Epithelial cell of proximal tubule (primary cell): ENCODE data around the gene RNF157. TPM values are rescaled to one million over a fixed set of nuclear protein-coding genes. Genes with fewer than 3 reads are reported as not detected.
"Not testable (repeated sequence)": the region's sequence is repeated elsewhere in the genome, so short reads cannot be mapped to it uniquely, and the experiment has no call there.

Experiments used
- DNase-seq: peaks from one replicate; pipeline ENCODE4 v3.0.0-alpha.2; 2011; ENCODE audit warnings: low read depth
- H3K4me3 ChIP-seq: 2 replicates; pipeline ENCODE4 v1.5.1; 2011; ENCODE audit warnings: low read depth, mild to moderate bottlenecking, low read length
- CTCF ChIP-seq: conservative IDR thresholded peaks from 2 replicates; pipeline ENCODE4 v1.5.1; 2012; ENCODE audit warnings: low read depth, mild to moderate bottlenecking, low read length
- total RNA-seq: library from RNA; depleted of rRNA; stranded (reverse); fragments of >200 nt; gene quantifications from 2 replicates; pipeline ENCODE4 v1.2.3, GENCODE V29; 2015

The RNF157 gene
- total RNA-seq, 1 donor from 2014 or later = 10.0 TPM

- no peak for DNase-seq
- H3K4me3 ChIP-seq = no peak overlapping the region
- no peak for TF ChIP-seq CTCF
Observed at GRCh38 chr17:76268991-76269981, 29.0 kb upstream of the RNF157 start.

GRCh38 chr17:76268015-76268749 lies 27.9 kb upstream of the RNF157 start:
- no peak for TF ChIP-seq CTCF
- H3K4me3 ChIP-seq = peak overlapping the region; percentile 3
- DNase-seq = no peak

DNA sequence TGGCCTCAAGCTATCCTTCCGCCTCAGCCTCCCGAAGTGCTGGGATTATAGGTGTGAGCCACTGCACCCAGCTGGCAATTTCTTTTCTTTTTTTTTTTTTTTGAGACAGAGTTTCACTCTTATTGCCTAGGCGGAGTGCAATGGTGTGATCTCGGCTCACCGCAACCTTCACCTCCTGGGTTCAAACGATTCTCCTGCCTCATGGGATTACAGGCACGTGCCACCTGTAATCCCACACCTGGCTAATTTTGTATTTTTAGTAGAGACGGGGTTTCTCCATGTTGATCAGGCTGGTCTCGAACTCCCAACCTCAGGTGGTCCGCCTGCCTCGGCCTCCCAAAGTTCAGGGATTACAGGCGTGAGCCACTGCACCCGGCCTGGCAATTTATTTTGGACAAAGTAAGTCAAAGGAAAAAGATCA lies 27.3 kb upstream of the RNF157 start:
- not testable (repeated sequence) for DNase-seq
- peak overlapping the region; percentile 86 for H3K4me3 ChIP-seq

DNA sequence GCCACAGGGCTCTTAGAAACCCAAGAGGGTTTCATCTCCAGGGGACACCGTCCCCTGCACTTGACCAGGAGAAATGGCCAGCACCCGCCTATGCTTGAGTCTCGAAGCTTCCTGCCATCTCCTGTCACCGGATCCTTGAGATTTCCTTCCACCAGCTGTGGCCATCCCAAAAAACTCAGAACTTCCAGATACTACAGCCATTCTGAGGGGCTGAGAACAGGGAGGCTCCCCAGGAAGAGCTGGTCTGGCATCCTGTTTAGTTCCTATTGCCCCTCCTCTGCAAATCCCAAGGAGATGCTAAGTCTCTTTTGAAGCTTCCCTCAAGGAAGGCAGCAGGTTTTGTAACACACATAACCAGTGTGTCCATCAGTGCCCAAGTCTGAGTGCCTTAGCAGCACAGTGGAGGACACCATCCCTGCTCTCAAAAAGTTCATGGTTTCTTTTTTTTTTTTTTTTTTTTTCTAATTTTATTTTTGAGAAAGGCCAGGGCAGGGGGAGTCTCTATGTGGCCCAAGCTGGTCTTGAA lies 26.8 kb upstream of the RNF157 start:
- H3K4me3 ChIP-seq = peak overlapping the region; percentile 86
- no peak for DNase-seq
- no peak for TF ChIP-seq CTCF

DNA sequence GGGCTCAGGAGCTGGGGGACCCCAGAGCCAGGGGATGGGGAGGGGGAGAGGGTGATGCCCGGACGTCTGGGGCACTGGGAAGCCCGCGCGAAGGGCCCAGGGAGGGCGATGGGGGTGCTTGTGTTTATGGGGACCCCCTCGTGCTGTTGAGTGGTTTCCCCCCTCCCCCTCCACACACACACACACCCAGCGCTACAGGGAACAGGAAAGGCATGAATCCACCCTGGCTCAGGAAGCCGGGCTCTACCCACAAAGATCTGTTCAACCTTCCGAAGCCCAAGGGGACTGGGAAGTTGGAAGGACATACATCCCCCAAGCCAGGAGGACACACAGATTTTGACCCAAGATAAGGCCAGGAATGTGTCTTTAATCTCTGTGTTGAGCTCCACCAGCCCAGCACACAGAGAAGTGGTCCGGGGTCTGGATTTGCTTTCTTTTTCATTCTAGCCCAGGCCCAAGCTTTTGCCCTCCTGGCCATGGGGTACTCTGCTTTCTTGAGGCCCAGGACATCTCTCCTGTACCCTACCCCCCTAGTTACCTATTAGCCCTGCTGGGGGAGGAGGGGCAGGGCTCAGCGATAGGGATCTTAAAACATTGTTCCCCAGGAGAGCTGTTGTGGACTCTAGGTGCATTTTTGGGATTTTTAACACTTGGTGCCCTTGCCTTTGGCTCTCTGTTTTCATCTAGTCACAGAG lies 26.1 kb upstream of the RNF157 start:
- H3K4me3 ChIP-seq = peak overlapping the region; percentile 86
- no peak for TF ChIP-seq CTCF
- no peak for DNase-seq

DNA sequence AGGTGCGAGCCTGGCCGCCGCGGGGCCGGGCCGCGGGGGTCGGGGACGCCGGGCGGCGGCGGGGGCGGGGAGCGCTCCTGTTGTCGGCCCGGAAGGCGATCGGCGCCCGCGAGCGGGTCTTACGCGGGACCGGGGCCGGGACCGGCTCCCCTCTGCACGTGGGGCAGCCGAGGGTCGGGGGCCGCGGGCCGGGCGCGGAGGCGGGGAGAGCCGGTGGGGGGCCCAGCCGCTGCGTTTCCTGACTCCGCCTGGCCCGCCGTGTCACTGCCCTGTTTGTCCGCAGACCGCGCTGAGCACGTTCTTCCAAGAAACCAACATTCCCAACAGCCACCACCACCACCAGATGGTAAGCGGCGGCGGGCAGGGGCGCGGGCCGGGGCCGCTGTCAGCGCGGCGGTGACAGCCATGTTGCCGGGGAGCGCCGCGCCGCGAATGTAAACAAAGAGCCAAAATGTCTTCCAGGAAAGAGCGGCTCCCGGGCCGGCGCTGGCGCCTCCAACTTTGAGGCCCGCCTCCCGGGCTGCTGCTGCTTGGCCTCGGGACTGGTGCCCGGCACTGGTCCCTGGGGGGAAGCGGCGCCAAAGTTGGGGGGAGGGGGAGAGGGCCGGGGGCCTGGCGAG lies 25.4 kb upstream of the RNF157 start:
- no peak for TF ChIP-seq CTCF
- no peak for DNase-seq

More for the DNA sequence above, 25.4 kb upstream of the RNF157 start:
- peak overlapping the region; percentile 86 for H3K4me3 ChIP-seq
